ENCODE results near the gene PTS. TPM values are rescaled to one million over a fixed set of nuclear protein-coding genes. Genes with fewer than 3 reads are reported as not detected.
A peak's percentile ranks its signal among the peaks of the same experiment; 100 is the strongest.

Gene PTS
- total and polyA plus RNA-seq, 8 donors, result 11.3 to 87.8 (median 55.3) TPM

- Histone ChIP-seq H3K9me3 (no peaks in the 10 kb centered on the region), H3K4me1 (no peaks in the 10 kb centered on the region), H3K4me3 (no peak overlapping the region), H3K27me3 (no peaks in the 10 kb centered on the region), H3K27ac (no peak overlapping the region), H3K36me3 (peaks cover 0 to 6% (median 4%) of the 10 kb centered on the region in 4 donors)
- no peak for DNase-seq
- no peak for TF ChIP-seq POLR2A (IDR thresholded peaks at IDR 0.05)
- intact Hi-C loops (cut with DNase I; ENCODE audit: low total_unique reads), result no loop called here
- 90 to 95% (median 92%) methylated on average over 2 of the region's 2 CpGs for WGBS, 5 donors
These were observed 22.0 kb downstream of the PTS start for GRCh38 chr11:112248201-112248600.

GRCh38 chr11:112249871-112250610, 23.8 kb downstream of the PTS start:
- intact Hi-C loops (cut with DNase I; ENCODE audit: low total_unique reads), result no loop called here
- Histone ChIP-seq H3K4me3 (no peak overlapping the region), H3K27ac (no peak overlapping the region), H3K9me3 (no peaks in the 10 kb centered on the region), H3K36me3 (peaks cover 0 to 5% (median 0%) of the 10 kb centered on the region in 4 donors), H3K4me1 (no peaks in the 10 kb centered on the region), H3K27me3 (no peaks in the 10 kb centered on the region)
- 81 to 91% (median 88%) methylated on average over 8 of the region's 8 CpGs for WGBS, 5 donors
- DNase-seq, result no peak
- TF ChIP-seq POLR2AphosphoS5 (IDR thresholded peaks at IDR 0.05) (no peak), POLR2A (IDR thresholded peaks at IDR 0.05) (no peak), CTCF (IDR thresholded peaks at IDR 0.05) (no peak), EP300 (IDR thresholded peaks at IDR 0.05) (no peak)

GRCh38 chr11:112253605-112254242, 27.5 kb downstream of the PTS start:
- H3K27ac ChIP-seq, result no peak overlapping the region
- 91 to 97% (median 96%) methylated on average over 3 of the region's 3 CpGs for WGBS, 5 donors
- H3K36me3 ChIP-seq, result peaks cover 0 to 3% (median 0%) of the 10 kb centered on the region in 4 donors
- no peak for TF ChIP-seq POLR2A (IDR thresholded peaks at IDR 0.05)
- TF ChIP-seq EP300 (IDR thresholded peaks at IDR 0.05), result no peak
- no peak for TF ChIP-seq CTCF (IDR thresholded peaks at IDR 0.05)
- no peak for TF ChIP-seq POLR2AphosphoS5 (IDR thresholded peaks at IDR 0.05)
- no peak overlapping the region for H3K4me3 ChIP-seq
- no peaks in the 10 kb centered on the region for H3K27me3 ChIP-seq
- no peaks in the 10 kb centered on the region for H3K9me3 ChIP-seq
- no peak for DNase-seq
- H3K4me1 ChIP-seq, result no peaks in the 10 kb centered on the region
- intact Hi-C loops (cut with DNase I; ENCODE audit: low total_unique reads), result no loop called here

- intact Hi-C loops (cut with DNase I; ENCODE audit: low total_unique reads), result no loop called here
- TF ChIP-seq CTCF (IDR thresholded peaks at IDR 0.05) (no peak), POLR2A (IDR thresholded peaks at IDR 0.05) (no peak), EP300 (IDR thresholded peaks at IDR 0.05) (no peak), POLR2AphosphoS5 (IDR thresholded peaks at IDR 0.05) (no peak)
- no peaks in the 10 kb centered on the region for H3K27me3 ChIP-seq
- no peak overlapping the region for H3K27ac ChIP-seq
- peak in 1 of 2 donors; percentile 61 for DNase-seq
- H3K36me3 ChIP-seq, result peaks cover 0 to 3% (median 0%) of the 10 kb centered on the region in 4 donors
- H3K4me1 ChIP-seq, result no peaks in the 10 kb centered on the region
- H3K9me3 ChIP-seq, result no peaks in the 10 kb centered on the region
- H3K4me3 ChIP-seq, result no peak overlapping the region
- WGBS, 5 donors, result 57 to 70% (median 68%) methylated on average over 14 to 15 of the region's 15 CpGs
These were observed 29.0 kb downstream of the PTS start for GRCh38 chr11:112255067-112255720.

Data from stomach (tissue), 9 donors.